CD4-positive, alpha-beta T cell treated with Interleukin-1 beta for 1 hour (primary cell): ENCODE results near the gene SH3TC2.

Source experiments
- DNase-seq, 2 donors: peaks; one replicate each; pipeline ENCODE4 v3.0.0-alpha.2; 2020 to 2022

The SH3TC2 gene

GRCh38 chr5:148996270-148996669, 66.6 kb downstream of the SH3TC2 start:
- no peak for DNase-seq

GRCh38 chr5:148995791-148996190, 67.1 kb downstream of the SH3TC2 start:
- no peak for DNase-seq

DNA sequence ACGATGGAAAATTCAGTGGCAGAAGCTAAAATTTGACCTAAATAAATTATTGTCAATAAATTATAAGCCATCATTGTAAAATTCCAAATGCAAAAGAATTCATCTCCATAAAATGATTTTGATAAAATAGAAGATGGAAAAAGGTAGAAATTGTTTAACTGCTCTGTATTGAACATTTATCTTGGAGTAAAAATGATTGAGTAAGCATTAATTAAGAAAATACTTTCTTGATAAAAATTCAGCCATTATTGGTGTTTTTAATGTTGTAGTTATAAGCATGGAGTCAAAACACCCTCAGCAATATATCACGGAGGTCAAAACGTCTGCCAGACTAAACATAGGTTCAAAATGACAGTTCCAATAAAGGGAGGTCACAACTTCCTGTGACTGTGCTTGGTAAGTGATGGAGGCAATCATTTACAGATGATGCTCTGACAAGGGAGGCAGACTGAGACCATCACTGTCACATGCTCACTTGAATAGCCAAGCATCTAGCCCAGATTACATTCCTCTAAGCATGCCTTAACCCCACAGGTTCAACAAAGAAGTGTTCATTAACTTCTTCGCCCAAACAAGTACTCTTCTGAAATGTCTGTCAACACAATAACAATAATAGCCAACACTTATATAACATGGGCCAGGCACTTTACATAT, 69.5 kb downstream of the SH3TC2 start:
- no peak for DNase-seq

GRCh38 chr5:148992265-148992664, 70.6 kb downstream of the SH3TC2 start:
- DNase-seq = no peak

DNA sequence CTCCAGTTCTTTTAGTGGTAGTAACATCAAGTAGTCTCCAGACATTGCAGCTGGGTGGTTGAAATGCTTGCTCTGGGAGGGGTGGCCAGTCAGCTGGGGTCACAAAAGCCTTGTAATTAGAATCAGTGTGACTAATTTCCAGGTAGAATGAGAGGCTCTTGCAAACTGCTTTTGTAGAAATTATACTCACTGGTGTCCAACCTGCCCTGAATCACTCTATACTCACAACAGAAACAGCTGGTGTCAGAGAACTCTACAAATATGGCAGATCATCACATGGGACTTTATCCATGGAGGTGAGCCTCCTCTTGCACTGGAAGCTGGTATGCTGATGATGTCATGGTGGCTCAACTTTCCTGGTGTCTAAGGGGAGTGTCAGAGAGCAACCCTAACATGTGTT, 71.3 kb downstream of the SH3TC2 start:
- no peak for DNase-seq

- no peak for DNase-seq
Measured at GRCh38 chr5:148990817-148991216, 72.0 kb downstream of the SH3TC2 start.

DNA sequence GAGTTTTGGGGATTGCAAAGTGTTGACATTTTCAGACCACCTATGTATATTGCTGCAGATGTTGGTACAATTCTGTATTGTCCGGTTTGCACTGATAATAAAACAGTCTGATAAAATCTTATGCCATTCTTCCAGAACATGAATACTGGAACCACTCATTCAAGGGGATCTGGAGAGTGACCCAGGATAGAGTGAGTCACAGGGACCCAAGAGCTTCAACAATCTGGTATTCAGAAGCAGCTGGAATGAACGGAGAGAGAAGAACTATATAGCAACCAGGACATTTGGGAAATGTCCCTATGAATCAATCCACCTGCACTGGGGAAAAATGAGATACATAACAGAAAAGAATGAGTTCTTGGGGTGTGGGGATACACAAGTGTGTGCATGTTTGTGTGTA, 73.3 kb downstream of the SH3TC2 start:
- no peak for DNase-seq

GRCh38 chr5:148988328-148988727, 74.5 kb downstream of the SH3TC2 start:
- no peak for DNase-seq

GRCh38 chr5:148986636-148987035, 76.2 kb downstream of the SH3TC2 start:
- no peak for DNase-seq

GRCh38 chr5:148984345-148984744, 78.5 kb downstream of the SH3TC2 start:
- DNase-seq = no peak

GRCh38 chr5:148981353-148981752, 81.5 kb downstream of the SH3TC2 start:
- no peak for DNase-seq

GRCh38 chr5:148980731-148981130, 82.1 kb downstream of the SH3TC2 start:
- DNase-seq = no peak

- DNase-seq = no peak
Measured at GRCh38 chr5:148979083-148979723, 83.7 kb downstream of the SH3TC2 start.

DNA sequence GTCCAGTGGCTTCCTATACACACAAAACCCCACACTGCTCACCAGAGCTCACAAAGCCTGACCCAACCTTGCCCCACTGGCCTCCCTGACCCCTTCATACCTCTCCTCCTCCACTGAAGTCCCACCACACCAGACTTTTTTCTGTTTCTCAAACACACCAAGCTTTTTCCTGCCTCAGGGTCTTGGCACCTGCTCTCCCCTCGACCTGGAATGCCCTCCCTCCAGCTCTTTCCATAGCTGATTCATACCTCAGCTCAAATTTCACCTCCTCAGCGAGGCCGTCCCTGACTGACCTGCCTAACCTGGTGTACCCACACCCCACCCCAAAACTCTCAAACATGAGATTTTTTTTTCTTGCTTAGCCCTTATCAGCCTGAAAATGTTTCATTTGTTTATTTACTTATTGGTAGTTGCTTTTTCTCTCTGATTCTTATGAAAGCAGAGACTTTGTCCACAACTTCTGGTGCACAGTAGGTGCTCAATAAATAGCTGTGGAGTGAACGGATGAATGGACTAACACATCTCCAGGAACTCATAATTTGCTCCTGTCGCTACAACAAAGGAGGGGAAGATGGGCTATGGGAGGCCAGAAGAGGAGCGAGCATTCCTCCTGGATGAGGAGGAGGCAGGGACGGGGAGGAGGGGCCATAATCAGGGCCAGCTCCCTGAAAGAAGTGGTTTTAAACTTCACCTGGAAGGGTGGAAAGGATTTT, 84.3 kb downstream of the SH3TC2 start:
- DNase-seq = no peak

DNA sequence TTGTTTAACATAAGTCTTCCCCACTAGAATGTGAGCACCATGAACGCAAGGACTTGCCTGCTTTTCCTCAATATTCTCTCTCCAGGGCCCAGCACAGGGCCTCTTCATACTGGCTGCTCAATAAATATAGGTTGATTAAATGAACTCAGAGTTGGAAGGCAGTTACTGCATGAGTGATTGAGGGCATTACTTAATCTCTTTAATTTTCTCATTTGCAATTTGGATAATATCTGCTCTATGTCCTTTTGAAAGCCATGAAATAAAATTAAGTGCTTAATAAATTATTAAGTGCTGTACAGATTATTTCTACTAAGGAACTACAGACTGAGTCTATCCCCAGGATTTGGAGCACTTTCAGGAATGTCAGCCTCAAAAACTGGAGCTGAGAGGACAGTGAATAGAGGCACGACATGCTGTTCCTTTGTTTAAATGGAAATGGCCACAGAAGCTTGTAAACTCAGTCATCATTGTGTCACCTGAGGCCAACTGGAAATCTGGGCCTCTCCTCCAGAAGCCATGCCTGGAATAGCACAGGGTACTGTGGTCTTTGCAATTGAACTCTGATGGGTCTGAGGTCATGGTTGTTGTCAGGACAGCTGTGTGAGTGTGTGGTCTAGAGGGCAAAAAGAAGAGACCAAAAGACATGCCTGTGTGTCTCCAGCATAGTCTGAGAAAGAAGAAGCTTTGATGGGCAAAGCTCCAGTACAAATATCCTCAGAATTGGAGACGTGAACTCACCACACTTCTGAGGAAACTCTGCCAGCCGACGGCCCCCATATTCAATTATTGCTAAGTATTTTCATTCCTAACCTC, 86.1 kb downstream of the SH3TC2 start:
- no peak for DNase-seq

- no peak for DNase-seq
Measured at GRCh38 chr5:148974642-148975327, 88.1 kb downstream of the SH3TC2 start.

DNA sequence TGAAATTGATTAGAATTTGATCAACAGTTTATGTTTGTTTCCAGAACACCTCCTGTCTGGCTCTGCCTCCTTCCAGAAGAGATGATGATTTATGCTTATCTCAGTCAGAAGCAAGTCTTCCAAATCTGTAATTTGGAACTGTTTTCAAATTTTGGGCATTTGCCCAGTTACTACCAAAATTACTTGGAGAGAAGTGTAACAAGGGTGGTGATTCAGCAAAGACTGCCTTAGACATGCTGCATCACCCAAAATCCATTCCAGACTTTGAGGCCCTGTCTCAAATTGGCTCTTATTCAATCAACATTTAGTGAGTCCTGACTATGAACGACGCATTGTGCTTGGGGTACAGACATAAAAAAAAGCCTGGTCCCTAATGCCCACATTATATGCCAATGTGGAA, 89.4 kb downstream of the SH3TC2 start:
- DNase-seq = no peak

- DNase-seq = no peak
Measured at GRCh38 chr5:148972974-148973374, 89.9 kb downstream of the SH3TC2 start.

DNA sequence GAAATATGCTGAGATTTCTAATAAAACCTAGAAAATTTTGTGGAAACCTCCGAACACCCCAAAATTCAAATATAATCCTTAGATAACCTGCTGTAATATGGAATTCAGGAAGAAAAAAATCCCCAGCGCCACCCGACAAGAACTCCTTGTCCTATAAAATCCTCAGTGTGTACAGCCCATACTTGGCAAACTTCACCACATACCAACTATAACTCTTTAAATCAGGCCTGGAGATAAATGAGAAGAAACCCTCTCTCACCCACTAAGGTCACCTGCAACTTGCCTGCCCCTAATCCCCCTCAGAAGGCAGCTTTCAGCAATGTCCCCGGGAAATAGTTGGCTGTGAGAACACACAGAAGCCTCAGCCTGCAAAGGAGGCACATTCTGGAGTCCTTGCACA, 90.5 kb downstream of the SH3TC2 start:
- no peak for DNase-seq

DNA sequence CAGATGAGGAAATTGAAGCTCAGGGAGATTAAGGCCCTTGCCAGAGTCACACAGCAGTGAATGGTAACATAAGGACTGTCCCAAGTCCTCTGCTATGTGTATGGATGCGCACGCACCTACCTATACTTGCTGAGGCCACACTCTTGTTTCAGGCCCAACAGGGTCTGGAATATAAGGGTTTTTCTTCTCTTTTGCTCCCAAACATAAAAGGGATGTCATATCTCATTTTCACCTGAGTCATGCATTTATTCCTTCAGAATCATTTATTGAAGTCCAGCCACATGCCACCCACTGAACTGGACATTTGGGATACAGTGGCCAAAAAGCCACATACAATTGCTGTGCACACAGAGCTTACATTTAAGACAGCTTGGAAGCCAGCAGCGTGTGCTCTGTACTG, 92.0 kb downstream of the SH3TC2 start:
- no peak for DNase-seq

DNA sequence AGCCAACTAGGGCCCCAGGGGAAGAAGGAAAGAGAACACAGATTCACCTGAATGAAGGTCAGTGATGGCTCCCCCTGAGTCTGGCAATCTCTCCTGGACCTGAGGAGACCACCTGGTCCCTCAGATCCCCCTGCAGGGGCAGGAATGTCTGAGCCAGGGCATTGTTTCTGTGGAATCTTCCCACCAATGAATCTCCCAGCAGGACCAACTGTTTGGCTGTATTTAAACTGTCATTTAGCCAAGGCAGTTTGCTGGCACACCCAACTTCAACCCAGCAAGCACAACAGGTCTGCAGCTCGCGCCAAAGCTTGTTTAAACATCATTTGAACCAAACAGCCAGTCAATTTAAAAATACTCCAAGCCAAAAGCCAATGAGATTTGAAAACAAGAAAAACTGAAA, 92.6 kb downstream of the SH3TC2 start:
- DNase-seq = no peak

DNA sequence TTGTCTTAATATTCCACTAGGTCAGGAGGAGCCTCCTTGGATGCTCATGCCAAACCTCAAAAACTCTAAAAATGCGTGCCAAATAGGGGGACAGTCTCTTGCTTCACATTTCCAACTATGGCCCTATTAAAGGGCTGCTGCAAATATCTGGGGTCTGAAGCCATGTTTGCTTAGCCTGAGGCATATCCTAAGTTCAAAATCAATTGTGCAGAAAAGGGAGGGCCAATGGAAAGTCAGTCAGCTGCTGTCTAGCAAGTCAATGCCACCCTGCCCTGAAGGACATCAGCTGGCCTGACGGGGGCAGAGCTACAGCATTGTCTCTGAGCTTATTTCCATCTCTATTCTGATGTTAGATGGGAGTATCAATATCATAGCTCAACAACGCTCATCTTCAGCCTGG, 93.6 kb downstream of the SH3TC2 start:
- no peak for DNase-seq

DNA sequence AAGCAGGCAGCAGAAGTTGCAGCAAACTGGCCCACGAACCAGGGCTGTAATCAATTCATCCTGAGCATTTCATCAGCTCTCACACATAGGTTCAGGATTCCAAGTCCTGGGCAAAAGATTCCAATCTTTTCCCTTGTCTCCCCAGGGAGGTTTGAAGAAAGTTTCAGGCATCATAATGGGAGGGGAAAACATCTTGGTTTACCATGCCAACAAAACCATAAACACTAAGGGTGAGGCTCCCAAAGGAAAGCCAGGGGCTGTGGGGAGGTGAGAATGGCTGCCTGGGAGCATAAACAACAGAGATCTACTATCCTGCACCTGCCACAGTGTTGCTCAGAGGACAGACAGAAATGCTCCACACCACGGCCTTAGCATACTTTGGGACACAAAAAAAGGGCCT, 94.6 kb downstream of the SH3TC2 start:
- DNase-seq = no peak
